ENCODE data around the gene EOMES.

EOMES gene

DNA sequence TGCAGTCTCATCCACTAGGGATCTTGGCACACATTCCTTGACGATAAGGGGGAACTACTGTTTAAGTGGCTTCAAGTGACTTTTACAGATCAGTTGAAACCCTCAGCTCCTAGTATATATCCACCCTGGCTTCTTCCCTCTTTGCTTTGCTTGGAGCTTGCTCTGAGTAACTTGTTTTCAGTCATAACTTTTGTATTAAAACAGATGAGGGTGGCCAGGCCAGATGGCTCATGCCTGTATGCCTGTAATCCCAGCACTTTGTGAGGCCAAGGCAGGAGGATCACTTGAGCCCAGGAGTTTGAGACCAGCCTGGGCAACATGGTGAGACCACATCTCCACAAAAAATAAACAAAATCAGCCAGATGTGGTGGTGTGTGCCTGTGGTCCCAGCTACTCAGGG is 42.4 kb downstream of the EOMES start:
- no peaks in the 10 kb centered on the region for H4K20me1 ChIP-seq (ENCODE audit: insufficient read depth)
- no peaks in the 10 kb centered on the region for H3K36me3 ChIP-seq (ENCODE audit: insufficient read depth)
- no peak overlapping the region for H3K27ac ChIP-seq
- no peak overlapping the region for H3K9ac ChIP-seq
- peaks cover 3% of the 10 kb centered on the region for H3K4me1 ChIP-seq (ENCODE audit: low read depth, poor library complexity, severe bottlenecking)
- no peak overlapping the region for H3K4me3 ChIP-seq (IDR thresholded peaks at IDR 0.05; ENCODE audit: insufficient read depth, low read depth, low read length)
- no peaks in the 10 kb centered on the region for H3K27me3 ChIP-seq (ENCODE audit: insufficient read depth, low read depth)
- H3K4me2 ChIP-seq = no peak overlapping the region
- H2AFZ ChIP-seq (ENCODE audit: low read depth) = no peak overlapping the region
- no peaks in the 10 kb centered on the region for H3K79me2 ChIP-seq (ENCODE audit: insufficient read depth, low read depth)
- TF ChIP-seq, protein P1, sequence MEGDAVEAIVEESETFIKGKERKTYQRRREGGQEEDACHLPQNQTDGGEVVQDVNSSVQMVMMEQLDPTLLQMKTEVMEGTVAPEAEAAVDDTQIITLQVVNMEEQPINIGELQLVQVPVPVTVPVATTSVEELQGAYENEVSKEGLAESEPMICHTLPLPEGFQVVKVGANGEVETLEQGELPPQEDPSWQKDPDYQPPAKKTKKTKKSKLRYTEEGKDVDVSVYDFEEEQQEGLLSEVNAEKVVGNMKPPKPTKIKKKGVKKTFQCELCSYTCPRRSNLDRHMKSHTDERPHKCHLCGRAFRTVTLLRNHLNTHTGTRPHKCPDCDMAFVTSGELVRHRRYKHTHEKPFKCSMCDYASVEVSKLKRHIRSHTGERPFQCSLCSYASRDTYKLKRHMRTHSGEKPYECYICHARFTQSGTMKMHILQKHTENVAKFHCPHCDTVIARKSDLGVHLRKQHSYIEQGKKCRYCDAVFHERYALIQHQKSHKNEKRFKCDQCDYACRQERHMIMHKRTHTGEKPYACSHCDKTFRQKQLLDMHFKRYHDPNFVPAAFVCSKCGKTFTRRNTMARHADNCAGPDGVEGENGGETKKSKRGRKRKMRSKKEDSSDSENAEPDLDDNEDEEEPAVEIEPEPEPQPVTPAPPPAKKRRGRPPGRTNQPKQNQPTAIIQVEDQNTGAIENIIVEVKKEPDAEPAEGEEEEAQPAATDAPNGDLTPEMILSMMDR (conservative IDR thresholded peaks at IDR 0.05; ENCODE audit: low read depth, low read length) = no peak

DNA sequence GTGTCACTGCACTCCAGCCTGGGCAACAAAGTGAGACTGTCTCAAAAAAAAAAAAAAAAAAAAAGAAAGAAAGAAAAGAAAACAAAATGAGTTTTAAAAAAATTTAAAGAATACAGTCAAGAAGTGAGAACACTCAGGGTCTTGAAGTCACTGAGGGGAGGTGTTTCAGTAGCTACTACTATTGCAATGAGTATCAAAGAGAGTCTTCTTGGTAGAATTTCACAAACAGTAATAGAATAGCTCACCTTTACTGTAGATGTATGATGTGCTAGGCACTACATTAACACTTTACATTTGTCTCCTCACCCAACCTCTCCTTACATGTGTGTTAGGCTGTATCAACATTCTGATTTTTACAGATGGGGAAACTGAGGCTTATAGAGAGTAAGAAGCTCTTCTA is 43.9 kb downstream of the EOMES start:
- Histone ChIP-seq H3K27ac (no peak overlapping the region), H3K27me3 (ENCODE audit: insufficient read depth, low read depth) (no peaks in the 10 kb centered on the region), H2AFZ (ENCODE audit: low read depth) (no peak overlapping the region), H3K4me2 (no peak overlapping the region), H3K9ac (no peak overlapping the region), H4K20me1 (ENCODE audit: insufficient read depth) (no peaks in the 10 kb centered on the region), H3K4me1 (ENCODE audit: low read depth, poor library complexity, severe bottlenecking) (peaks cover 3% of the 10 kb centered on the region), H3K36me3 (ENCODE audit: insufficient read depth) (no peaks in the 10 kb centered on the region), H3K4me3 (IDR thresholded peaks at IDR 0.05; ENCODE audit: insufficient read depth, low read depth, low read length) (no peak overlapping the region), H3K79me2 (ENCODE audit: insufficient read depth, low read depth) (no peaks in the 10 kb centered on the region)
- TF ChIP-seq, protein P1 (conservative IDR thresholded peaks at IDR 0.05; ENCODE audit: low read depth, low read length) = no peak

DNA sequence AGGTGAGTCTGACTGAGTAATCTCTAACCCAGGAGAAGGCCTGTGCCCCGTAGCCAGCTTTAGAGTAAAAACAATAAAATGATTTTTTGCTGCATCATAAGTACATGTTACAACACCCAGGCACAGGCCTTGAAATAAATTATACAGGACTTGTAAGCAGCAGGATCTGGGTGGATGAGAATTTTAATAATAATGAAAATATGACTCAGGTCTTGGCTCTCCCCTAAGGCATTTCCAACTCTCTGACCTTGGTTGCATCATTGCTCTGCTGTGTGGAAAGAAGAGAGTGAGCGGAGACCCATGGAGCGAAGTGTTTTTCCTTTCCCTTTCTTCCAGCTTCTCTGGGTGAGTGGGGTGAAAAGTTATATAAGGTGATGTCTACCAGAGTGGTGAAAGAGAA is 44.6 kb downstream of the EOMES start:
- no peaks in the 10 kb centered on the region for H3K27me3 ChIP-seq (ENCODE audit: insufficient read depth, low read depth)
- H4K20me1 ChIP-seq (ENCODE audit: insufficient read depth) = no peaks in the 10 kb centered on the region
- H3K9ac ChIP-seq = no peak overlapping the region
- H3K4me2 ChIP-seq = no peak overlapping the region
- H3K36me3 ChIP-seq (ENCODE audit: insufficient read depth) = no peaks in the 10 kb centered on the region
- TF ChIP-seq, protein P1 (conservative IDR thresholded peaks at IDR 0.05; ENCODE audit: low read depth, low read length) = no peak
- no peak overlapping the region for H2AFZ ChIP-seq (ENCODE audit: low read depth)
- peaks cover 3% of the 10 kb centered on the region for H3K4me1 ChIP-seq (ENCODE audit: low read depth, poor library complexity, severe bottlenecking)
- H3K79me2 ChIP-seq (ENCODE audit: insufficient read depth, low read depth) = no peaks in the 10 kb centered on the region
- no peak overlapping the region for H3K27ac ChIP-seq
- H3K4me3 ChIP-seq (IDR thresholded peaks at IDR 0.05; ENCODE audit: insufficient read depth, low read depth, low read length) = no peak overlapping the region

DNA sequence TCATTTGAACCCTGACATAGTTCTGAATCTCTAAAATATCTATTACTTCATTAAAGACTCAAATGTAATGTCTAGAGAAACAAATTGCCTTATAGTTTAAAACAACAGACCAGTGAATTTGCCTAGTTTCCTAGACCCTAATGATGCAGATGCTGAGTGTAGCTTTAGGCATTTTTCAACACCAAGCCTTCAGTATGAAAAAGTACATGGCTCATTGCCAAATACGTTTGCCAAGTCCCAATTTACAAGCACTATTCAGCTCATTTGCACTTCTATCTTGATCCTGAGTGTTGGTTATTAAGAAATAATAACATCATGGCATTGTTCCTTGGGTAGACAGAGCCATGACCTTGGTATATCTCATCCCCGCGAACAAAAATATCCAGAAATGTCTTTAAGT is 46.8 kb downstream of the EOMES start:
- Histone ChIP-seq H3K36me3 (ENCODE audit: insufficient read depth) (no peaks in the 10 kb centered on the region), H3K9ac (no peak overlapping the region), H3K4me1 (ENCODE audit: low read depth, poor library complexity, severe bottlenecking) (no peaks in the 10 kb centered on the region), H3K4me3 (IDR thresholded peaks at IDR 0.05; ENCODE audit: insufficient read depth, low read depth, low read length) (no peak overlapping the region), H3K27ac (no peak overlapping the region), H3K4me2 (no peak overlapping the region), H3K79me2 (ENCODE audit: insufficient read depth, low read depth) (no peaks in the 10 kb centered on the region), H3K27me3 (ENCODE audit: insufficient read depth, low read depth) (no peaks in the 10 kb centered on the region), H4K20me1 (ENCODE audit: insufficient read depth) (no peaks in the 10 kb centered on the region), H2AFZ (ENCODE audit: low read depth) (no peak overlapping the region)
- TF ChIP-seq, protein P1 (conservative IDR thresholded peaks at IDR 0.05; ENCODE audit: low read depth, low read length) = no peak

Measured in KMS-11 (cell line).